G401.6 (cell line): ENCODE measurements around the gene ITM2B.
"Not testable (repeated sequence)": the region's sequence is repeated elsewhere in the genome, so short reads cannot be mapped to it uniquely, and the experiment has no call there.

ENCODE experiments used
- FAIRE-seq: peaks from 2 replicates; lab custom pipeline; 2012; peaks lifted over from hg19 to GRCh38; lab: Jason Lieb, UNC

The ITM2B gene

DNA sequence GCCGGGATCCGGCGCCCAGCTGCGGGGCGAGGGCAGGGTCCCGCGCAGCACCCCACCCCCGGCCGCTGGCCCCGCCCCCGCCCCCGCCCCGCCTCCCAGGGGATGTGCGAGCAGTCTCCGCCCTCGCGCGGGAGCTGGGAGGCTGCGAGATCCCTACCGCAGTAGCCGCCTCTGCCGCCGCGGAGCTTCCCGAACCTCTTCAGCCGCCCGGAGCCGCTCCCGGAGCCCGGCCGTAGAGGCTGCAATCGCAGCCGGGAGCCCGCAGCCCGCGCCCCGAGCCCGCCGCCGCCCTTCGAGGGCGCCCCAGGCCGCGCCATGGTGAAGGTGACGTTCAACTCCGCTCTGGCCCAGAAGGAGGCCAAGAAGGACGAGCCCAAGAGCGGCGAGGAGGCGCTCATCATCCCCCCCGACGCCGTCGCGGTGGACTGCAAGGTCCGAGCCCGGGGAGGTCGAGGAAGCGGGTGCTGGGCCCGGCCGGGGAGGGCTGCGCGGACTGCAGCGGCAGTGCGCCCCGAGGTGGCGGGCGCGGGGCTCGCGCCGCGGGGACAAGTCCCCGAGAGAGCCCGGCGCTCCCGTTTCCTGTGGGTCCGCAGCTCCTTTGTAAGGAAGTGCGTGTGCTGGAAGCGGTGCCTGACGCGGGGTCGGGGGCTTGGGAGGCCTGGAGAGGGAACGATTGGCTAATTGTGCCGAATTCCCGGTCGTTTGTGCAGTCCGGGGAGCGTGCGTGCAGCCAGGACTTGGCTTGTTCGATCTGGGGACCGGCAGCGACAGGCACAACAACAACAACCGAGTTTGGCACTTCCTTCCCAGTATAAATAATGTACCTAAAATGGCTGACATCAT, at the start of gene ITM2B:
ITM2B (plus strand) TSS at position 161 of the 843 bp plus-strand sequence; CDS start at position 316, 155 bp downstream.
- FAIRE-seq: no peak

DNA sequence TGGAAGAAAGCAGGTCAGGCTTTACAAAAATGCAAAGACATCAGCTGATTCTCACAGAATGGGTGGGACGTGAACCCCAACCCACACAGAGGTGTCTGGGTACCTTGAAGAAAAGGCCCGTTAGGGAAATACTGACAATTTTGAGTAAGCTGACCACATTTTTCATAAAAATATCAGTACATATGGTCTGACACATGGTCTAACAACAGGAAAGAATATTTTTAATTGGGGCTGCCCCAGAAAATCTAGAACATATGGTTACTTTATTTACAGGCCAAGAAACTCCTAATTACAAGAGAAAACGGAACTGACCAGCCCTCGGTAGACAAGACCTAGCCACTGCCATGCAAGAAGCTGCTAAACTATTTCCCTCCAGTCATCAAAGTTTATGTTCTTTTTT, 48.7 kb upstream of the ITM2B start:
- no peak for FAIRE-seq

DNA sequence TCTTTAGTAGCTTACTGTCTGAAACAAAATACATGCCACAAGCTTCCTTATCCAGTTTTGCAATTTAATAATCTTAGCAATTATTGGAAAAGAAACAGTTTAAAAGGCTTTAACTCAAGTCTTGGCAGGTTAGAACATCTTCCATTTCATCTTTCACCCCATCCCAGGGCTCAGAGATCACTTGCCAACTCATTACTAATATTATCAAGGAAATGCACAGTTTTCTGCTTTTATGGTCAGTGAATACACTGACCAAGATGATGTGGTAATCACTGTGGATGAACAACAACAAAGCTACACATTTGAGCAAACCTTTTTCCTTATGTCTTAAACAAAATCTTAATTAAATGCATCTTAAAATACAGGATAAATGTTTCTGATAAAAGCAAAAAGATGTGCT, 48.0 kb upstream of the ITM2B start:
- FAIRE-seq: no peak

DNA sequence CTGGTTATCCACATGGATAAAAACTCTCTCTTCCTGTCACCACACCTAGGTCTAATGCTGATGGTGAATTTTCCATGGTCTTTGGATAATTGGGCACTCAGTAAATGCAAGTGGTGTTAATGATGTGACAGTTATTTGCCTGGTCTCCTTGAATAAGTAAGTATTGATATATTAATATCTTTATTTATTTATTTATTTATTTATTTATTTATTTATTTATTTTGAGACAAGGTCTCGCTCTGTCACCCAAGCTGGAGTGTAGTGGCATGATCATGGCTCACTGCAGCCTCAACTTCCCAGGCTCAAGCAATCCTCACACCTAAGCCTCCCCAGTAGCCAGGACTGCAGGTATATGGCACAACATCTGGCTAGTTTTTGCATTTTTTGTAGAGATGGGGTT, 46.3 kb upstream of the ITM2B start:
- no peak for FAIRE-seq

DNA sequence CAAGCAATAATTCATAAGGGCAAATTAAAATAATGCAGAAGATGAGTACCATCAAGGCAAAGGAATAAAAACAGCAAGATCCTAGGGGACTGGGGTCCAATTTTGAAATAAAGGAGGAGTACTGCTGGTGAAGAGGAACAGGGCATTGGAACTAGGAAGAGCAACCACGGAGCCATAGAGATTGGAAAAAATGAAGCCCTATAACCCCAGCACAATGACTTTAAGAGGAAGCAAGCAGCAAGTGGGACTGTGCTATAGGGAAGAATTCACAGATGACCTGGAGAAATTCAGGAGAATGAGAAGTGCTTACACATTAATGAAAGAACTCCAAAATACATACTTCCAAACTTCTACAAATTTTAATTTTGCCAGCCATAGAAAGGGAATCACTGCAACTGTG, 44.9 kb upstream of the ITM2B start:
- FAIRE-seq: no peak

DNA sequence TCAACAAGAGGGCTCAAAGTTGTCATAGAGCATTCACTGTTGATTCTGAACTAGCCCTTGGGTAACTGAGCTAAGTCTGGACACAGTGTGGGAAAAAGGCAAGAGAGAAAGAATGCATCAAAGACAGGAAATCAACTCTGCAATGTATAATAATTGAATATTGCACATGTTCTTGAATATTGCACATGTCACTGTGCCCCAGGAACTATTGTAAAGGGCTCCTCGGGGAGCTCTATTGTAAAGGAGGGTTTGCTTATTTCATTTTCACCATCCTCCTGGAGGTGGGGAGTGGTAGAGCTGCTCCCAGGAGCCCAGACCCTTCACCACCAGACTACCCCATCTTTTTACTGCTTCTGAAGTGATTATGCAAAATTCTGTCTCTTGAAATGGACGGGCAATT, 44.4 kb upstream of the ITM2B start:
- FAIRE-seq: no peak

DNA sequence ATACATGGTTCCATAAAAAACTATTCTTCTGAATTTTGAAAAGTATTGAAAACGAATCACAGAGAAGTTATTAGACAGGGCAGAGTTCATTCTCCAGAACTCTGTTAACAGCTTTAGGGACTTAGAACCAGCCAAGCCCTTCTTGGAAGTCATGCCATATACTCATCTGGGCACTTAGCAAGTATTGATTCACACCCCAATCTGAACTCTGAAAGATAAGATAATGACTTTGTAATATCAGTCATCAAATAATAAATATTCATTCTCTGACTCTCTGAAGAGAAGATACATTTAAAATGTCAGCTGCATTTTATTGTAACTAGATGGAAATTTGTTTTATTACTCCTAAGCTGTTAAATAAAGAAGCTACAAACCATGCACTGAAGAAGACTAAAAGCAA, 43.8 kb upstream of the ITM2B start:
- FAIRE-seq: no peak

DNA sequence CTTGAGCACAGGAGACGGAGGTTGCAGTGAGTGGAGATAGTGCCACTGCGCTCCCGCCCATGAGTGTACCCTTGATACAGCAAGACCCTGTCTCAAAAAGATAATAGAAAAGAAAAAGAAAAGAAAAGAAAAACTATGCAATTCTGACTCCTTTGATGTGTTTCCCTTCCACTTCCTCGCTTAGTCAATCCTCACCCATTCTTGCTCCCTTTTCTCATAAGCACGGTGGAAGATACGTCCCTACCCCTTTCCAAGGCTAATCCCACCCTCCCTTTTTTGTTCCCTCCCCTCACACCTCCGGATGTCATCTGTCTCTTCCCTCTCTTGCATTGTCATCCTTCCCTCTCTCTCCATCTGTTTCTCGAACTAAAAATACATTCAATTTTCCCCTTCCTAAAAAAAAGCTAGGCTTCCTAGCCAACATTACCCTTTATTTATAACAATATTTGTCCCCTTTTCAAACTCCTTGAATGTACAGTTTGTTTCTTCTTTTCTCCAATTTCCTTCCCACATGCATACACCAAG, 40.5 kb upstream of the ITM2B start:
- no peak for FAIRE-seq

DNA sequence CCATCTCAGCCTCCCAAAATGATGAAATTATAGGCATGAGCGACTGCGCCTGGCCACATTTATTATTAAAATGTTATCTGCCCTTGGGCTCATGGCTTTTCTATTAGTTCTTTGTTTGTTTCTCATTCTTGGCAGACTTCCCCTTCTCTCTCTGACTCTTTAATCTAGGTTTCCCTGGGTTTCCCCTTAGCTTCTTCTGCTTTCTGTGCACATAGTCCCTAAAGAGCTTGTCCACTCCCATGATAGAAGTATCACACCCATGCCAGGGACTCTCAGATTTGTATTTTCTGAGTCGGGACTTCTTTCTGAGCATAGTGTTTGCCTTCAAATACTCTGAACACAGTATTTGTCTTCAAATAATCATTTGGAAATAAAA, 38.6 kb upstream of the ITM2B start:
- no peak for FAIRE-seq

DNA sequence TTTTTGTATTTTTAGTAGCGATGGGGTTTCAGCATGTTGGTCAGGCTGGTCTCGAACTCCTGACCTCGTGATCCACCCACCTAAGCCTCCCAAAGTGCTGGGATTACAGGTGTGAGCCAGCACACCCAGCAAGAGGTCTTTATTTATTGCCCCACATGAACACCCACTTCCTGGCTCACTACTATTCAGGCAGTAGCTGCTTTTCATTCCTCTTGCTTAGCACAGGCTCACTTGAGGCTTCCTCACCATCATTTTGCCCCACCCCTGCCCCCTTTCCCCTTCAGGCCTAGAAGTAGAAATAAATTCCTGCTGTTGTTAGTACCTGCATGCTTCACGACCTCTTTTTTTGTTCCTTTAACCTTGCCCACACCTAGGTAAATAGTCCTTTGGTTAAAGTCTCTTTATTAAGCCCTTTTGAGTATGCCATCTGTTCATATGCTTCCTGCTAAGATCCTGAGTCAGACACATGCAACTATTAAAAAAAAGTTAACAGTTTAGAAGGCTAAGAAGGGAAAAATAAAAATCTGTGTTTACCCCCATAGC, 33.5 kb upstream of the ITM2B start:
- FAIRE-seq: no peak

DNA sequence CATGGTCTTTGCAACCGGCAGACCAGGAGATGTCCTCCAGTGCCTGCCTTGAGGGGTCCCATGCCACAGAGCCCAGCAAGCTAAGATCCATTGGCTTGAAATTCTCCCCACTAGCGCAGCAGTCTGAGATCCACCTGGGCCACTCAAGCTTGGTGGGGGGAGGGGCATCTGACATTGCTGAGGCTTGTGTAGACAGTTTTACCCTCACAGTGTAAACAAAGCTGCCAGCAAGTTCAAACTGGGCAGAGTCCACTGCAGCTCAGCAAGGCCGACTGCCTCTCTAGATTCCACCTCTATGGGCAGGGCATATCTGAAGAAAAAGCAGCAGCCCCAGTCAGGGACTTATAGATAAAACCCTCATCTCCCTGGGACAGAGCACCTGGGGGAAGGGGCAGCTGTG, 32.0 kb upstream of the ITM2B start:
- no peak for FAIRE-seq

DNA sequence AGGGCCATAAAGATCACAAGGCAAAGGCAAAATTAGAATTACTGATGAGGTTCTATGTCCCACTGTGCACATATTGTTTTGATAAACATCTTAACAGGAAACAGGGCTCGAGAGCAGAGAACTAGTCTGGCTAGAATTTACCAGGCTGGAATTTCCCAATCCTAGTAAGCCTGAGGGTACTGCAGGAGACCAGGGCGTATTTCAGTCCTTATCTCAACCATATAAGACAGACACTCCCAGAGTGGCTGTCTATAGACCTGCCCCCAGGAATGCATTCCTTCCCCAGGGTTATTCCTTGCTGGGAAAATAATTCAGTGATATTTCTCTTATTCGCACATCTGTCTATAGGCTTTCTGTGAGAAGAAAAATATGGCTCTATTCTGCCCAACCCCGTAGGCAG, 25.8 kb upstream of the ITM2B start:
- not testable (repeated sequence) for FAIRE-seq

DNA sequence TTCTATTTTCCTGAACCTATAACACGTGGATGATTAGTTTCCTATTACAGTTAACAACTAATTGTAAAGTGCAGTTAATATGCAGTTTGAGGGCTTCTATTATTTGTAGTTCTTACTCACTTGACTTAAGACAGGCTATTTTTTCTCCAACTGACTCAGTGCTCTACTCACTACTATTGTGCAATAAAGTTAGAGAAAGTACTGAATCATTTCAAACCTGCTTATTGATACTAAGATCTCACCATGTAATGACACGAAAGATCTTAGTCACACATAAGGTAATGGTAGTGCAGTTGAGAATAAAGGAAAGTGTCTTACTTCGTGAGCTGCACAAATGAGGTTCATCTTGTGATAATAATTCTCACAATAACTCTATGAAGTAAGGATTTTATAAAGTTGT, 22.8 kb upstream of the ITM2B start:
- no peak for FAIRE-seq

DNA sequence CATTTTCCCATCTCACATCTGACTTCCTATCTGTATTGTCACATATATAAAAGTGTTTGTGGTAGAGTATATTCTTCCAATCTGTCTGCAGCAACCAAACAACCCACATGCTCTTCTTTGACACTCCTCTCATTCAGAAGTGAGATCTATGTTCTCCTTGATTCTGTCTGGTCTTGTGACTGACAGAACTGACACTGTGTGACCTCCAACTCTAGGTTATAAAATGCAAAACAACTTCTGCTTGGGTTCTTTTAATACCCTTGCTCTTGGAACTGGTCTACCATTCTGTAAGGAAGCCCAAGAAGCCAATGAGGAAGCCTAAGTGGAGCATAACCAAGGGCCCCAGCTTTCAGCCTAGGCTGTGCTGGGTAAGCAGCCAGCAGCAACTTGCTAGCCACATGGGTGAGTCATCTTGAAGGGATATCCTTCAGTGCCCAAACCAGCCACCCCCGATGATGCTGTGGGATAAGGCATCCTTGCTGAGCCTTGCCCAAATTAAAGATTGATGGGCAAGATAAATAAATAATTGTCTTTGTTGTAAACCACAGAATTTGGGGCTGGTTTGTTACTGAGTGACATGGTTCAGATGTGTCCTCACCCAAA, 18.4 kb upstream of the ITM2B start:
- no peak for FAIRE-seq

DNA sequence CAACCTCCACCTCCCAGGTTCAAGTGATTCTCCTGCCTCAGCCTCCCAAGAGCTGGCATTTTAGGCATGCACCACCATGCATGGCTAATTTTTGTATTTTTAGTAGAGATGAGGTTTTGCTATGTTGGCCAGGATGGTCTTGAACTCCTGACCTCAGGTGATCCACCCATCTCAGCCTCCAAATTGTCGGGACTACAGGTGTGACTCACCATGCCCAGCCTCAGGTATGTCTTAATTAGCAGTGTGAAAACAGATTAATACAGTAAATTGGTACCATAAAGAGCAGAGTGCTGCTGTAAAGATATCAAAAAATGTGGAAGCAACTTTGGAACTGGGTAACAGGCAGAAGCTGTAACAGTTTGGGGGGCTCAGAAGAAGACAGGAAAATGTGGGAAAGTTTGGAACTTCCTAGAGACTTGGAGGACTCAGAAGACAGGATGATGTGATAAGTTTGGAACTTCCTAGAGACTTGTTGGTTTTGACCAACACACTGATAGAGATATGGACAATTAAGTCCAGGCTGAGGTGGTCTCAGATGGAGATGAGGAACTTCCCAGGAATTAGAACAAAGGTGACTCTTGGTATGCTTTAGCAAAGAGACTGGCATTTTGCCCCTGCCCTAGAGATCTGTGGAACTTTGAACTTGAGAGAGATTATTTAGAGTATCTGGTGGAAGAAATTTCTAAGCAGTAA, 17.3 kb upstream of the ITM2B start:
- not testable (repeated sequence) for FAIRE-seq

DNA sequence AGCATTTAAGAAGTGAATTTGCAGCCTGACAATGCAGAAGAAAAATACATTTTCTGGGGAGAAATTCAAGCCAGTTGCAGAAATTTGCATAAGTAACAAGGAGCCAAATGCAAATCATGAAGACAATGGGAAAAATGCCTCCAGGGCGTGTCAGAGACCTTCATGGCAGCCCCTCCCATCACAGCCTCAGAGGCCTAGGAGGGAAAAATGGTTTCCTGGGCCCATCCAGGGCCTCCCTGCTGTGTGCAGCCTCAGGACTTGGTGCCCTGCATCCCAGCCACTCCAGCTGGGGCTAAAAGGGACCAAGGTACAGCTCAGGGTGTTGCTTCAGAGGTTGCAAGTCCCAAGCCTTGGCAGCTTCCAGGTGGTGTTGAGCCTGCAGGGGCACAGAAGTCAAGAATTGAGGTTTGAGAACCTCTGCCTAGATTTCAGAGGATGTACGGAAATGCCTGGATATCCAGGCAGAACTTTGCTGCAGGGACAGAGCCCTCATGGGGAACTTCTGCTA, 16.7 kb upstream of the ITM2B start:
- no peak for FAIRE-seq

DNA sequence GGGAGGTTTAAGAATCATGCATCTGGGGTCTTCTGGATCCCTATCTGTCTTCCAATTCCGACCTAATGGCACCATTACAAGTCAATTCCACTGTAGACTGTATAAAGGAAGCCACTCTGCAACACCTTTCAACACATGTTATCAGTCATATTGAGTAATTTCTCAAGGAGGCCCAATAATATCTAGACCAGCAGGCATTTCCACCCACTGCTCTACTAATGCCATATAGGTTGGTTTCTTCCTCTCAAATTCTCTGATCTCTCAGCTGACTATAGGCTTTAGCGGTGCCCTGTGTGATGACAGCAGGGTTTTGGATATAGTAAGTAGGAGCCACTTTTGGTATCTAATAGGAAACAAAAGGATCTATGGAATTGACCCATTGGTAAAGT, 12.4 kb upstream of the ITM2B start:
- no peak for FAIRE-seq

DNA sequence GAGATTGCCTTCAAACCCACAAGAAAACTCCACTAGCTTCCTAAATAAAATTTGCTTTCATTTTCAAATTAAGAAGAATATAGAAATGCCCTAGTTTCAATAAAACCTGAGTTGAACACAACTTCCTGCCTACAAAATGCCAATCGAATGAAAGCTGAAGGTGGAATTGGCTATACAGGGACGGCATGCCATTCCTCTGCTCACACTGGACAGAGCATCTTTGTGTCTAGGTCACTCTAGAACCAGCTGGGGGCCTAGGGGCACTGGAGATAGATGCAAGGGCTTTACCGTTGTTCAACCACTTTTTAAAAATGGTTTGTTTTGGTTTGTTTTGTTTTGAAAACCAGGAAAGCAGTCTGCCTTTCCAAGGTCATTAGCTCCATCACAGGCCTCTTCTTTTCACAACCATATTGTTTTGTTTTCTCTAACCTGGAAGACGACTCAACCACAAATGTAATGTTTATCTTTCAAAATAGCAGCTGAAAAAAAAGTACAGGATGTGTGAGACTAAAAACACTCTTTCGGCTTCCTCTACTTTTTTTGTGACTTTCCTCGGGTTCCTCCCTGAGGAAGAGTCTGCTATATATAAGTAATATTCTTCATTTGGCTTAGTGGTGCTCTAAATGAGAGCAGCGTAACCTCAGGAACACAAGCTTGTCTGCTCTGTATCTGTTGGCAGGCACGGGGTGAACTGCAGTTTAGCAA, 11.9 kb upstream of the ITM2B start:
- no peak for FAIRE-seq

DNA sequence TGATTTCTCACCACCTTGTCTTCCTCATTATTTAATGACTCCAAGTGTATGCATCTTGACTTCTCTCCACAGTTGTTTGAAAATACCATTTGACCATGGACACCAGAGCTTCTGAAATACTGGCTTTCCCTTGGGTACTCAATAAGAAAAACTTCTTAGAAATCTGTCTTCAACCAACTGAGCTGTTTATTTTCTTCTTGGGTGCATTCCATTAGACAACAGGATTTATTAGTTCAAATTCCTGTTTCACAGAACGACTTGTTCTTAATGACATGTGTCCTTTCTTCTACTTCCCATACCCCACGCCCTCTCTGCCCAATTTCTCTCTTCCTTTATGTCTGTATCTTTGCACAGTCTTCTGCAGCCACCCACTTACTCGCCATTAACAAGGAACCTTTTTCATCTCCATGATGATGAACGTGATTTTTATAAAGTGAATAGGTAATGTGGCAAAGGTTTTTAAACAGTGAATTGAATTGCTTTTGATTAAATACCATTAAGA, 11.3 kb upstream of the ITM2B start:
- FAIRE-seq: no peak

DNA sequence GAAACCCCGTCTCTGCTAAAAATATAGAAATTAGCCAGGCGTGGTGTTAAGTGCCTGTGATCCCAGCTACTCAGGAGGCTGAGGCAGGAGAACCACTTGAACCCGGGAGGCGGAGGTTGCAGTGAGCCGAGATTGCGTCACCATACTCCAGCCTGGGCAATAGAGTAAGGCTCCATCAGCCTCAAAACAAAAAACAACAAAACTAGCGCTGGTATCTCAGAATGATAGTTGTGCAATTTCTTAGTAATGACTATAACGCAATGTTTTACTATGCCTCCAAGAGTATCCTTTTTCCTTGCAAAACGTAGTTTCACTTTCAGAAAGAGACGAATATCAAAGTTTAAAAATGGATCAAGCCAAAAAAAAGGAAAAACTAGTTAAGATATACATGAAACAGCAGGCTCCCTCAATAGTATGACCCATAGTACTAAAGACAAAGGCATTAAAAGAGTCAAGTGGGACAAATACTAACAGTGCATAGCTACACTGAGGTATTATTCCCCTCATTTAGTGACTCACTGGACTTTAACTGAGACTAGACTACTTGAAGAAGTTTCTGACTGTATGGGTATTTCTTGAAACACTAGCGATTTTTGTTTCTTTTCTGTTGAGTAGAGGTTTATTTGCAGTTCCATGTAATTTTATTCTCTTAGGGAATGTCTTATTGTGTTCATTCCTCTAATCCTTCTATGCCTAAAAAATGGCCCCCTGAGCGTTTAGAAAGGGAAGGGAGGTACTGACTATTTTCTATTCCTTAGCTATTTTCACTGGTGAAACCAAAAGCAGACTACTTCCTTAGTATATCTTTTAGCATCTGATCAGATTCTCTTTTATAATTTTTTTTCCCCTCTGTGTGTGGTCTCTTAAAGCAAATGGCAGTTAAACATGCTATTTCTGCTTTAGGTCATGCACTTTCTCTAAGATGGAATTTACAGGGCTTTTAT, 10.4 kb upstream of the ITM2B start:
- no peak for FAIRE-seq

DNA sequence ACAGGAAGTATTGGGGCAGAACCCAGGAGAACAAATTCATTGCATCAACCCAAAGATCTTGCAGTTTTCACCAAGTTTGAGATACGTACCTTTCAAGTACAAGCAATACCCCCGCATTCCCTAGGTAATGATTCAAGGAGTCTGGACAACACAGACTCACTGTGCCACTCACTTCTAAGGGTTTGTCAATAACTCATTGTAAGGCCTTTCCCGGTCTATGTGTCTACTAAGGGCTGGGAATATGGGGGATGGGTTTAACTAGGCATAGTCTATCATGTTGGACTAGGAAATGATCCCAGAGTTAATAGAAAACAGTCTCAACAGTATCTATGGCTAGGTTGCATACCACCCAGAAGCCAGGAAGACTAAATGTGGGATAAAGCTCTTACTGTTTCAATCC, 8.3 kb upstream of the ITM2B start:
- FAIRE-seq: no peak
